ENCODE data around the gene ADAMTS15. TPM values are rescaled to one million over a fixed set of nuclear protein-coding genes. Genes with fewer than 3 reads are reported as not detected.

Gene ADAMTS15
- total RNA-seq, 1 donor from 2014 or later: 1.2 TPM

DNA sequence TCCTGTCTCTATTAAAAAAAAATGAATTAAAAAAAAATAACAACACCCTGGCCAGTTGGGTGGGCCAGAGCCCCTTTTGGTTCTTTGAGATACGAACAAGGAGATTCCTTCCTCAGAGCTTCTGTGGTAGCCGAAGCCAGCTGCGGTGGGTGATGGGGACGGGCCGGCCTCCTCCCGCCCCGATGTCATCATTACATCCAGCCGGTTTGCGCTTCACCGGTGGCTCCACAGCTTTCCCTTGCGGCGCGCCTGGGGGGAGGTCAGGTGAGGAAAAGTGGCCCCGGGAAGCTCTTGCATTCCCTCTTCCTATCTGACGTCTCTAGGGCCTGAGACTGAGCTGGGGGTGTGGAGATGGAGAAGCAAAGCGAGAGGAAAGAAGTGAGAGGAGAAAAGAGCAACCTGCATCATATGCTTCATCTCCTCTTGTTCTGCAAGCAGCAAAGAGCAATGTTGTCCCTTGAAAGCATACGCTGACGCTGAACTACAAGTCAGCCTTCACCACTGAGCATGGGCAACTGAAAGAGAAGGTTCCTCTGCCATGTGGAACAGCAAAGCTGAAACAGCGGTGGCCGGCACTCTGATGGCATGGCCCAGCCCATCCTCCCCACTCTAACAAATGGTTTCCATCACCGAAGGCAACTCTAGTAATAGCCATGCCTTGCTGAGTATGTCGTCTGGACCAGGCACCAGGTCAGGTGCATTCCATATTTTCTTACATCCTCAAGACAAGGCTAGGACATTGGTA is 26.0 kb upstream of the ADAMTS15 start:
- Mint-ChIP-seq H3K27ac (no peak overlapping the region), H3K9me3 (ENCODE audit: low read depth) (no peaks in the 10 kb centered on the region), H3K36me3 (ENCODE audit: insufficient read depth) (no peaks in the 10 kb centered on the region), H3K27me3 (peaks cover 77% of the 10 kb centered on the region), H3K4me3 (ENCODE audit: low read depth) (no peak overlapping the region), H3K4me1 (ENCODE audit: low read depth) (peaks cover 4% of the 10 kb centered on the region)
- DNase-seq (ENCODE audit: low spot score, unreplicated experiment): no peak
- TF ChIP-seq CTCF (IDR thresholded peaks at IDR 0.05; ENCODE audit: unreplicated experiment): no peak

DNA sequence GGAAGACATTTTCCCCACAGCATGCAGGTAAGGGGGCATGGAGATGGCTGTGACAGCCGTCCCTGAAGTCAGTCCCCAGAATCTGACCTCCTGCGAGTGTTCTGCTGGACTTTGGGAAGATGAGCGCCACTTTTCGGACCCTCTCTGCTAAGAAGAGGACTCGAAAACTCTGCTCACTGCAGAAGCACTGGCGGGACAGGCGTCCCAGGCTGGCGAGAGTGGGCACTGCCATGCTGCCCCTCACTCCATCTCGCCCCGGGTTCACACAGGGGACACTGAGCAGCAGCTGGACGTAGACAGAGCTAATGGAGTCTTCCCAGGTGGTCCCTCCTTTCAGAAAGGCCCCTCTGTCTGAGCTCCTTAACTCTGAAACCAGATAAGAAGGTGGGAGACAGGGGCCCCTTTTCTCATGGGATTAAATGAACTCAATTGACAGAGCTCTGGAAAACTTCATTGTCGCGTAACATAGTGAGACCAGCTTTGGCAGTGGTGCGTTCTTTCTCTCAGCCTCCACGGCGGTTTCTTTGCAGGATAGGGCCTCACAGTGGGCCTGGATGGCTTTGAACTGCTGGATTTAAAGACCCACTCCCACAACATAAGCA is 24.8 kb upstream of the ADAMTS15 start:
- Mint-ChIP-seq H3K4me1 (ENCODE audit: low read depth) (peaks cover 5% of the 10 kb centered on the region), H3K36me3 (ENCODE audit: insufficient read depth) (no peaks in the 10 kb centered on the region), H3K9me3 (ENCODE audit: low read depth) (no peaks in the 10 kb centered on the region), H3K27me3 (peaks cover 79% of the 10 kb centered on the region), H3K27ac (no peak overlapping the region), H3K4me3 (ENCODE audit: low read depth) (no peak overlapping the region)
- DNase-seq (ENCODE audit: low spot score, unreplicated experiment): no peak
- TF ChIP-seq CTCF (IDR thresholded peaks at IDR 0.05; ENCODE audit: unreplicated experiment): no peak

GRCh38 chr11:130424613-130425140 is 23.8 kb upstream of the ADAMTS15 start:
- Mint-ChIP-seq H3K4me3 (ENCODE audit: low read depth) (no peak overlapping the region), H3K27me3 (peaks cover 81% of the 10 kb centered on the region), H3K9me3 (ENCODE audit: low read depth) (no peaks in the 10 kb centered on the region), H3K27ac (no peak overlapping the region), H3K4me1 (ENCODE audit: low read depth) (peaks cover 7% of the 10 kb centered on the region), H3K36me3 (ENCODE audit: insufficient read depth) (no peaks in the 10 kb centered on the region)
- DNase-seq (ENCODE audit: low spot score, unreplicated experiment): no peak
- no peak for TF ChIP-seq CTCF (IDR thresholded peaks at IDR 0.05; ENCODE audit: unreplicated experiment)

DNA sequence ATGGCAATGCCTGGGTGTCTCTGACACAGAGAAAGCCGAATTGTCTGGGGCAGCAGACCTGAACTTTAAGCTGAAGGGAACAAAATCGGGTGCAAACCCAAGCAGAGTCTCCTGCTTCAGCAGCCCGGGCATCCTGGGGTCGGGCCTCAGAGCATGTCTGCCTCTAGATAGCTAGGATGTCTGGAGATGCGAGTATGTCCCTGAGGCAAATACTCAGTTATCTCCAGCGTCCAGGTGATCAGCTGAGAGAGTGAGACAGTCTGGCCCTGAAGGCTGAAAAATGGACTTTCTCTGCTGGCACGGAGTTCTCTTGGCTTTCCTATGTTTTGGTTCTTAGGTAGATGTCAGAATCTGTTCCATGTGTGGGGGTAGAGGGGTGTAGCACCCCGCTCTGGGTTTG is 23.3 kb upstream of the ADAMTS15 start:
- no peak for TF ChIP-seq CTCF (IDR thresholded peaks at IDR 0.05; ENCODE audit: unreplicated experiment)
- Mint-ChIP-seq H3K9me3 (ENCODE audit: low read depth) (no peaks in the 10 kb centered on the region), H3K4me1 (ENCODE audit: low read depth) (peaks cover 7% of the 10 kb centered on the region), H3K4me3 (ENCODE audit: low read depth) (no peak overlapping the region), H3K27ac (peak overlapping the region; percentile 27), H3K36me3 (ENCODE audit: insufficient read depth) (no peaks in the 10 kb centered on the region), H3K27me3 (peaks cover 84% of the 10 kb centered on the region)
- no peak for DNase-seq (ENCODE audit: low spot score, unreplicated experiment)

- no peak overlapping the region for H3K27ac Mint-ChIP-seq
- no peak for DNase-seq (ENCODE audit: low spot score, unreplicated experiment)
- no peaks in the 10 kb centered on the region for H3K9me3 Mint-ChIP-seq (ENCODE audit: low read depth)
- H3K4me1 Mint-ChIP-seq (ENCODE audit: low read depth): peaks cover 7% of the 10 kb centered on the region
- H3K27me3 Mint-ChIP-seq: peaks cover 85% of the 10 kb centered on the region
- TF ChIP-seq CTCF (IDR thresholded peaks at IDR 0.05; ENCODE audit: unreplicated experiment): no peak
- H3K36me3 Mint-ChIP-seq (ENCODE audit: insufficient read depth): no peaks in the 10 kb centered on the region
- H3K4me3 Mint-ChIP-seq (ENCODE audit: low read depth): peak overlapping the region; percentile 58
Measured at GRCh38 chr11:130426223-130426836, 22.1 kb upstream of the ADAMTS15 start.
